ENCODE results near the gene FOXA3.

- no peak for TF ChIP-seq CTCF (IDR thresholded peaks at IDR 0.05)
- no peak for TF ChIP-seq POLR2A (IDR thresholded peaks at IDR 0.05)
Measured at GRCh38 chr19:45863335-45863839, 739 bp upstream of the FOXA3 start.

Data from testis (tissue), 2 donors.